ENCODE measurements around the gene ZNF331. TPM values are rescaled to one million over a fixed set of nuclear protein-coding genes. Genes with fewer than 3 reads are reported as not detected.

The ZNF331 gene
- total RNA-seq, 1 donor from 2014 or later, result 4.2 TPM

DNA sequence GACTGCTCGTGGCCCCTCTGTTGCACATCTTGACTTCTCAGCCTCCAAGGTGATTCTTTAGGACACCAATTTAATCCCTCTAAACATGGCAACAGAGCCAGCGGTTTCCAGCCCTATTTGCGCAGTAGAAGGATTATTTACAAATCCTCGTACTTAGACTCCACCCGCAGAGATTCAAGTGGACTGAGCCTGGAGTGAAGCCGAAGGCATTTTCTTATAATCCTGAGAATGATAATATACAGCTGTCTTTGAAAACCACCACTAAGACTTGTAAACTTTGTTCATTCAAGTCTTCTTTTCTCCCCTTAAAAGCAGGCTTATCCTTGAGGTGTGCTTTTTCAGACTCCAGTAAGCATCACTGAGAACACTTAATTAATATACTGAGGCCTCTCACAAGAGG is 89.0 kb downstream of the ZNF331 start:
- DNase-seq (ENCODE audit: low read depth in 2 of 2), result no peak

Other genes starting within 250 kb of the ZNF331 start
- 5.6 and 6.1 TPM in 2 replicates for gene ZNF845, start 204.4 kb upstream of the ZNF331 start, total RNA-seq
- 5.7 and 5.8 TPM in 2 replicates for gene ZNF525, start 172.4 kb upstream of the ZNF331 start, total RNA-seq
- 10.0 and 13.4 TPM in 2 replicates for gene ZNF765, start 143.0 kb upstream of the ZNF331 start, total RNA-seq
- gene ZNF761, start 106.2 kb upstream of the ZNF331 start, total RNA-seq, result 5.3 and 9.9 TPM in 2 replicates
- gene ZNF813, start 70.4 kb upstream of the ZNF331 start, total RNA-seq, result 2.7 and 6.2 TPM in 2 replicates
- gene DPRX, start 93.9 kb downstream of the ZNF331 start, total RNA-seq, result not detected in 2 replicates

Measured in dermis microvascular lymphatic vessel endothelial cell (primary cell).